ENCODE results near the gene MOCOS. TPM values are rescaled to one million over a fixed set of nuclear protein-coding genes. Genes with fewer than 3 reads are reported as not detected.

Gene MOCOS
- total RNA-seq, 1 donor from 2014 or later: 24.5 TPM

- Histone ChIP-seq H3K4me3 (ENCODE audit: low read depth, low read length) (no peak overlapping the region), H3K27me3 (ENCODE audit: control insufficient read depth, insufficient read depth, low read length) (no peaks in the 10 kb centered on the region), H3K36me3 (ENCODE audit: control insufficient read depth, insufficient read depth, low read length) (peaks cover 10% of the 10 kb centered on the region)
- DNase-seq (ENCODE audit: low read depth) (no peak), FAIRE-seq (no peak)
- no peak for TF ChIP-seq CTCF (IDR thresholded peaks at IDR 0.05; ENCODE audit: insufficient read depth, low read length, severe bottlenecking)
Measured at GRCh38 chr18:36255072-36255698, 67.9 kb downstream of the MOCOS start.

GRCh38 chr18:36256094-36256493, 68.8 kb downstream of the MOCOS start:
- peaks cover 10% of the 10 kb centered on the region for H3K36me3 ChIP-seq (ENCODE audit: control insufficient read depth, insufficient read depth, low read length)
- FAIRE-seq: no peak
- no peak for TF ChIP-seq CTCF (IDR thresholded peaks at IDR 0.05; ENCODE audit: insufficient read depth, low read length, severe bottlenecking)

GRCh38 chr18:36262971-36263370, 75.7 kb downstream of the MOCOS start:
- FAIRE-seq (no peak), DNase-seq (ENCODE audit: low read depth) (no peak)
- Histone ChIP-seq H3K27me3 (ENCODE audit: control insufficient read depth, insufficient read depth, low read length) (no peaks in the 10 kb centered on the region), H3K4me3 (ENCODE audit: low read depth, low read length) (no peak overlapping the region), H3K36me3 (ENCODE audit: control insufficient read depth, insufficient read depth, low read length) (peaks cover 4% of the 10 kb centered on the region)
- TF ChIP-seq CTCF (IDR thresholded peaks at IDR 0.05; ENCODE audit: insufficient read depth, low read length, severe bottlenecking): no peak

More at GRCh38 chr18:36256094-36256493, 68.8 kb downstream of the MOCOS start:
- no peak for DNase-seq (ENCODE audit: low read depth)
- H3K27me3 ChIP-seq (ENCODE audit: control insufficient read depth, insufficient read depth, low read length): no peaks in the 10 kb centered on the region
- H3K4me3 ChIP-seq (ENCODE audit: low read depth, low read length): no peak overlapping the region

- no peak for FAIRE-seq
- no peak for TF ChIP-seq CTCF (IDR thresholded peaks at IDR 0.05; ENCODE audit: insufficient read depth, low read length, severe bottlenecking)
- H3K27me3 ChIP-seq (ENCODE audit: control insufficient read depth, insufficient read depth, low read length): no peaks in the 10 kb centered on the region
Measured at GRCh38 chr18:36264283-36264682, 77.0 kb downstream of the MOCOS start.

GRCh38 chr18:36265015-36265414, 77.7 kb downstream of the MOCOS start:
- no peaks in the 10 kb centered on the region for H3K27me3 ChIP-seq (ENCODE audit: control insufficient read depth, insufficient read depth, low read length)
- TF ChIP-seq CTCF (IDR thresholded peaks at IDR 0.05; ENCODE audit: insufficient read depth, low read length, severe bottlenecking): no peak
- no peak overlapping the region for H3K4me3 ChIP-seq (ENCODE audit: low read depth, low read length)
- DNase-seq (ENCODE audit: low read depth) (peak; percentile 8), FAIRE-seq (no peak)
- peaks cover 4% of the 10 kb centered on the region for H3K36me3 ChIP-seq (ENCODE audit: control insufficient read depth, insufficient read depth, low read length)

More at GRCh38 chr18:36264283-36264682, 77.0 kb downstream of the MOCOS start:
- Histone ChIP-seq H3K4me3 (ENCODE audit: low read depth, low read length) (no peak overlapping the region), H3K36me3 (ENCODE audit: control insufficient read depth, insufficient read depth, low read length) (peaks cover 4% of the 10 kb centered on the region)
- no peak for DNase-seq (ENCODE audit: low read depth)

- Histone ChIP-seq H3K36me3 (ENCODE audit: control insufficient read depth, insufficient read depth, low read length) (peaks cover 2% of the 10 kb centered on the region), H3K27me3 (ENCODE audit: control insufficient read depth, insufficient read depth, low read length) (no peaks in the 10 kb centered on the region), H3K4me3 (ENCODE audit: low read depth, low read length) (no peak overlapping the region)
- no peak for DNase-seq (ENCODE audit: low read depth)
- no peak for FAIRE-seq
- TF ChIP-seq CTCF (IDR thresholded peaks at IDR 0.05; ENCODE audit: insufficient read depth, low read length, severe bottlenecking): no peak
Measured at GRCh38 chr18:36269157-36269556, 81.9 kb downstream of the MOCOS start.
